Fibroblast of mammary gland (primary cell): Measurements from ENCODE around the gene ACOT12.

Source experiments
- DNase-seq: peaks from one replicate; pipeline ENCODE4 v3.0.0-alpha.2; 2010; ENCODE audit warnings: low read depth
- H3K4me3 ChIP-seq: 2 replicates; pipeline ENCODE4 v1.5.1; 2011; ENCODE audit warnings: low read depth, mild to moderate bottlenecking, low read length, moderate library complexity; ENCODE audit not compliant: control insufficient read depth
- CTCF ChIP-seq: conservative IDR thresholded peaks from 2 replicates; pipeline ENCODE4 v1.5.1; 2011; ENCODE audit warnings: low read depth, low read length, inconsistent platforms; ENCODE audit not compliant: control insufficient read depth, insufficient read depth

ACOT12 gene

GRCh38 chr5:81426359-81427030 is 32.6 kb upstream of the ACOT12 start:
- TF ChIP-seq CTCF: no peak
- H3K4me3 ChIP-seq: no peak overlapping the region
- DNase-seq: no peak

- H3K4me3 ChIP-seq: no peak overlapping the region
- DNase-seq: peak; percentile 61
- TF ChIP-seq CTCF: peak; percentile 44
Observed at GRCh38 chr5:81425569-81425968, 31.6 kb upstream of the ACOT12 start.

- no peak for TF ChIP-seq CTCF
- no peak overlapping the region for H3K4me3 ChIP-seq
- peak; percentile 38 for DNase-seq
Observed at GRCh38 chr5:81424728-81425127, 30.8 kb upstream of the ACOT12 start.

GRCh38 chr5:81422671-81423070 is 28.7 kb upstream of the ACOT12 start:
- DNase-seq: peak; percentile 95
- no peak overlapping the region for H3K4me3 ChIP-seq
- no peak for TF ChIP-seq CTCF

GRCh38 chr5:81420039-81420667 is 26.2 kb upstream of the ACOT12 start:
- H3K4me3 ChIP-seq: no peak overlapping the region
- DNase-seq: peak; percentile 94
- no peak for TF ChIP-seq CTCF

- no peak for DNase-seq
- no peak overlapping the region for H3K4me3 ChIP-seq
- no peak for TF ChIP-seq CTCF
Observed at GRCh38 chr5:81418606-81419005, 24.7 kb upstream of the ACOT12 start.

GRCh38 chr5:81417052-81417451 is 23.1 kb upstream of the ACOT12 start:
- DNase-seq: peak; percentile 46
- TF ChIP-seq CTCF: no peak
- no peak overlapping the region for H3K4me3 ChIP-seq
